Suprapubic skin (tissue), 4 donors: ENCODE measurements around the gene UACA.

Experiments
- POLR2A ChIP-seq, 2 donors: fragments of 450-650 bp; IDR thresholded peaks; one replicate each; pipeline ENCODE4 v1.6.1; 2017; ENCODE audit warnings: antibody characterized with exemption in 2 of 2, mild to moderate bottlenecking in 2 of 2, moderate library complexity in 2 of 2
- POLR2AphosphoS5 ChIP-seq, 3 donors: sonication (generic); formaldehyde crosslinking; IDR thresholded peaks; one replicate each; pipeline ENCODE4 v1.6.1; 2017; ENCODE audit warnings: antibody characterized with exemption in 3 of 3
- TF ChIP-seq, protein P1 (sequence below), 2 donors: fragments of 200-600 bp in 1 of 2; fragments of 450-650 bp in 1 of 2; sonication (generic) in 1 of 2; IDR thresholded peaks; one replicate each; pipeline ENCODE4 v1.5.1; 2016 to 2019; ENCODE audit warnings: antibody characterized with exemption in 2 of 2, mild to moderate bottlenecking in 1 of 2, moderate library complexity in 1 of 2

DNA sequence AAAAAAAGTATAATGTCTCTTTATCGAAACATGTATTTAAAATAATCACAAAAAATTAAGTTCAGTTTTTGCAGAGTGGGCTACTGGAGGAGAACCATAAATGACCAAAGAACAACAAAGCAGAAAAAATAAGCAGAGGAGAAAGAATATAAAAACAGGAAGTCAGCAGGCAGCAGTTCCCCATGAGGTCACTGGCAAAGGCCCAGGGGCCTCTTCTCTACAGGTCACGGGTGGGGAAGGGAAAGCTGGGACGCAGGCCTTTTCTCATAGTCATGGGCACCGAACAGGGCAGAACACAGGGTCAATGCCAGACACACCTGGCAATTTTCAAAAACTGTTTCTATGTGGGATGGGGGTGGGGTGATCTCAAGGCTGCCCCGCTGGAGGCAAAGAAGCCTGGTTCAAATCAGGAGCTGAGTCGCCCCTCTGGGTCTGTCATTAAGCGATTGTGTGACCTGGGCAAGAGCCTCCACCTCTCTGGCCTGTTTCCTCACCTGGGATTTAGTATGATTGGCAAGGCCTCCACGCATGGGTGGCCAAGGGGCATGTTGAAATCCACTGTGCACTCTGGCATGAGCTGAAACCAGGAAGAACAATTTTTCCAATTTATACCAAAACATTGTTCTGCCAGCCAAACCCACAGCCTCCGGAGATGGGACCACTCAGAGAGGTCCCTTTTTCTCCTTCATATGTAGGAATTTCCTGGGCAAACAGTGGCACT, 43.8 kb upstream of the UACA start:
- TF ChIP-seq, protein P1, sequence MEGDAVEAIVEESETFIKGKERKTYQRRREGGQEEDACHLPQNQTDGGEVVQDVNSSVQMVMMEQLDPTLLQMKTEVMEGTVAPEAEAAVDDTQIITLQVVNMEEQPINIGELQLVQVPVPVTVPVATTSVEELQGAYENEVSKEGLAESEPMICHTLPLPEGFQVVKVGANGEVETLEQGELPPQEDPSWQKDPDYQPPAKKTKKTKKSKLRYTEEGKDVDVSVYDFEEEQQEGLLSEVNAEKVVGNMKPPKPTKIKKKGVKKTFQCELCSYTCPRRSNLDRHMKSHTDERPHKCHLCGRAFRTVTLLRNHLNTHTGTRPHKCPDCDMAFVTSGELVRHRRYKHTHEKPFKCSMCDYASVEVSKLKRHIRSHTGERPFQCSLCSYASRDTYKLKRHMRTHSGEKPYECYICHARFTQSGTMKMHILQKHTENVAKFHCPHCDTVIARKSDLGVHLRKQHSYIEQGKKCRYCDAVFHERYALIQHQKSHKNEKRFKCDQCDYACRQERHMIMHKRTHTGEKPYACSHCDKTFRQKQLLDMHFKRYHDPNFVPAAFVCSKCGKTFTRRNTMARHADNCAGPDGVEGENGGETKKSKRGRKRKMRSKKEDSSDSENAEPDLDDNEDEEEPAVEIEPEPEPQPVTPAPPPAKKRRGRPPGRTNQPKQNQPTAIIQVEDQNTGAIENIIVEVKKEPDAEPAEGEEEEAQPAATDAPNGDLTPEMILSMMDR (IDR thresholded peaks at IDR 0.05), result no peak
- TF ChIP-seq POLR2AphosphoS5 (IDR thresholded peaks at IDR 0.05), result no peak
- TF ChIP-seq POLR2A (IDR thresholded peaks at IDR 0.05), result no peak
